Heart left ventricle (tissue), 13 donors: ENCODE data around the gene TUSC2.

ENCODE experiments used
- CTCF ChIP-seq, 12 donors: fragments of 200-600 bp; sonication (generic) in 4 of 12; IDR thresholded peaks; one replicate each; pipeline versions ENCODE4 v1.5.0 to v1.8.0; 2018 to 2022; ENCODE audit warnings: antibody characterized with exemption in 12 of 12, mild to moderate bottlenecking in 5 of 12
- POLR2A ChIP-seq, 2 donors: fragments of 450-650 bp; IDR thresholded peaks; one replicate each; pipeline ENCODE4 v1.6.1; 2017; ENCODE audit warnings: antibody characterized with exemption in 2 of 2, mild to moderate bottlenecking in 2 of 2, moderate library complexity in 2 of 2
- donor health status: ischemic (EF 13 %, LVEDD 7.1; RV severe dilation, severe dysfunction).
- donor health status: DM: no; HTN: yes; CAD: no.
- donor health status: DM: no; HTN: no; CAD: no.
- donor health status: ischemic (EF 25% LVEDD 6.9; RV normal size, moderate dysfunction).
- donor health status: ischemic (EF 25% LVEDD 5.7; RV mildly dilated, moderate dysfunction).
- donor health status: ischemic (EF 35%, LVEDD 5.7; RV mildly dilated, moderate dysfunction).
- donor health status: nonischemic (EF 11% LVEDD 7.7; RV severe dilation, severe dysfunction).
- donor health status: DM: yes; HTN: yes; CAD: no.
- donor health status: PGD.
- donor health status: ischemic (EF 29% LVEDD 5.4; RV normal size, mild dysfunction).
- donor health status: nonischemic (EF 23%, LVEDD 6.1; RV moderate dilation, normal function).

- TF ChIP-seq CTCF (IDR thresholded peaks at IDR 0.05) (no peak), POLR2A (IDR thresholded peaks at IDR 0.05) (no peak)
Measured at GRCh38 chr3:50340147-50340447, 12.1 kb upstream of the TUSC2 start.
